ENCODE measurements around the gene CPSF4L.

Gene CPSF4L

GRCh38 chr17:73289549-73290254 is 28.0 kb upstream of the CPSF4L start:
- DNase-seq, result no peak

GRCh38 chr17:73288534-73289302 is 27.0 kb upstream of the CPSF4L start:
- DNase-seq, result no peak

- peak; percentile 57 for DNase-seq
These were observed 25.2 kb upstream of the CPSF4L start for GRCh38 chr17:73286863-73287296.

DNA sequence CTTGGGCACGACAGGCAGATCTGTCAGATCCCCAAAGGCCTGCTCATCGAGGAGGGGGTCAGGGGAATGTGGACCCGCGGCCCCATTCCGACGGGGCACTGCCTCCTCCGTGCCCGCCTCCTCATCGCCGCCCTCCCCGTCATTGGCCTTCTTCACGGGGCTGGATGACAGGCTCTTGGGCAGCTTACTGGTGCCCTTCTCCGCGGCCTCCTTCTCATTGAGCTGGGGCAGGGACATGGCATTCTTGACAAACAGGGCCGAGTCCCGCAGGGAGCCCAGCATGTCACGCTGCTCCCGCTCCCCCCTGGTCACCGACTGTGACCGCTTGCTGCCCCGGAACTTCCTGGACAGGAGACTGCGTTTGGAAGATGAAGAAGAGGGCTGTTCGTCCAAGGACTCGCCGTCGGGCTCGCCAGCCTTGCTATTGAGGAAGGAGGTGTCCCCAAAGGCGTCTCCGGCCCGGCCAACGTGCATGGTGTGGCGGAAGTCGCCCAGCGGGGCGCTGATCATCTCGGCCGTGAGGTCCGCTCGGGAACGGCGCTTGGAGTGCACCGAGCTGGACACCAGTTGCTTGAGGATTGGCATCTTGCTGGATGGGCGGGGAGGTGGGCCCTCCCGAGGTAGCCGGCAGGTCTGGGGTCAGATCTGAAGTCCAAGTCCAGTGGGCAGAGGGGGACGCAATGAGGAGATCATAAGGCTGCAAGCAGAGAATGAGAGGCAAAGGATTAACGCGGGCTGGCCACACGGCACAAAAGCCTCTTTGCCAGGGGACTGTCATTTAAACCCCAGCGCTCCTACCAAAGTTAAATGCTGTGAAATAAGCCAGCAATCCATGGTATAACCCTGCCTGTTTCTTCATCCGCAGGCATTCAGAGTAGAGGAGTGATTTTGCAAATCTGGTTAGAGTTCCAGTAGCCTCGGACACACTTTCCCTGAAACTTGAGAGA is 24.5 kb upstream of the CPSF4L start:
- no peak for DNase-seq

- no peak for DNase-seq
These were observed 23.9 kb upstream of the CPSF4L start for GRCh38 chr17:73285603-73285908.

DNA sequence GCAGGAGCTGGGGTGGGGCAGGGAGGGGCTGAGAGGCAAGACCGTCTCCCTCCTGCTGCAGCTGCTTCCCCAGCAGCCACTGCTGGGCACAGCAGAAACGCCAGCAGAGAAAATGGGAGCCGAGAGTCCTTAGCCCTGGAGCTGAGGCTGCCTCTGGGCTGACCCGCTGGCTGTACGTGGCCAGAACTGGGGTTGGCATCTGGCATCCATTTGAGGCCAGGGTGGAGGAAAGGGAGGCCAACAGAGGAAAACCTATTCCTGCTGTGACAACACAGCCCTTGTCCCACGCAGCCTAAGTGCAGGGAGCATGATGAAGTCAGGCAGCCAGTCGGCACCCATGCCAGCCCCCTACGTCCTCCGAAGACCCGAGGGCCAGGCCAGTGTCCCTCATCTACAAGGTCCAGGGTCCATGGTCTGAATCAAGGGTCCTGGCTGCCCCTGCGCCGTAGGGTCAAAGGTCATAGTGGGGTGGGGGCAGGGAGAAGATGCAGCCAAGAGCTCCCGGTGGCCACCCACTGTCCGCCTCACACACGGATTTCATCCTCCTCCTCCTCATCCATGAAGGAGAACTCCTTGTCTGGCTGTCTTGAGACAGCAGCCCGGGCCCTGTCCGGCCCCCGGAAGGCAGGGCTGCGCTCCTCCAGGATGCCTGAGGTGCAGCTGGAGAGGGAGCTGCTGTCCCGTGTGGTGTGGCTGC is 23.4 kb upstream of the CPSF4L start:
- DNase-seq, result no peak

GRCh38 chr17:73284354-73284753 is 22.7 kb upstream of the CPSF4L start:
- DNase-seq, result no peak

DNA sequence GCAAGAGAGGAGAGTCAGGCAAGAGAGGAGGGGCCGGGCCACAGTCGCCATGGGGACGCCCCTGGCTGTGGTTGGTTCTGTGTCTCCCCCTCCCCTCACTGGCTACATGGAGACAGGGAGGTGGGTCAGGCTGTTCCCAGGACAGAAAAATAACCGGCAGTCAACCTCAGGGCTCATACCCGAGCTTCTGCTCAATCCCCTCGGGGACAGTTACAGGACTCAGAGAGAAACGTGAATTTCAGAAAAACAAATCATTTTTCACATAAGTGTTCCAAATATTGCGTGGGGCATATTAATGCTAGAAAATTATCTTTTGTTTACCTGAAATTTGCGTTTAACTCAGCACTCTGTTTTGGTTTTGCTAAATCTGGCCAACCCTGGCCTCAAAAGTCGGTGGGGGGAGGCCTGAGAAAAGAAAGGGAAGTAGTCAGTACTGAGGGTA is 22.2 kb upstream of the CPSF4L start:
- peak; percentile 35 for DNase-seq

- no peak for DNase-seq
These were observed 21.6 kb upstream of the CPSF4L start for GRCh38 chr17:73283250-73283649.

DNA sequence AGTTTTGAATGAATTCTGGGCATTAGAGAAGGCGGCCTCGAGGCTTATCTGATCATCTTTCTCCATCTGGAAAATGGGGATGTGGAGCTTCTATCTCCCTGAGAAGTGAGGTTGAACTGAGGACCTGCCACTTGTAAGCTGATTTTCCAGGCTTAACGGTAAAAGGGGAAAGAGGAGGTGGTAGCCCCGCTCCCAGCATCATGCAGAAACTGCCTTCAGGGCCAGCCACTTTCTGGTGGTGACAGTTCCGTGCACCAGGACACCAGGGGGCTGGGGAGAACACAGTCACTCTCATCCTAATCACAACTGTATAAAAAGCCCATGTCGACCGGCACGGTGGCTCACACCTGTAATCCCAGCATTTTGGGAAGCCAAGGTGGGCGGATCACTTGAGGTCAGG is 20.9 kb upstream of the CPSF4L start:
- no peak for DNase-seq

- DNase-seq, result no peak
These were observed 20.2 kb upstream of the CPSF4L start for GRCh38 chr17:73281928-73282327.

DNA sequence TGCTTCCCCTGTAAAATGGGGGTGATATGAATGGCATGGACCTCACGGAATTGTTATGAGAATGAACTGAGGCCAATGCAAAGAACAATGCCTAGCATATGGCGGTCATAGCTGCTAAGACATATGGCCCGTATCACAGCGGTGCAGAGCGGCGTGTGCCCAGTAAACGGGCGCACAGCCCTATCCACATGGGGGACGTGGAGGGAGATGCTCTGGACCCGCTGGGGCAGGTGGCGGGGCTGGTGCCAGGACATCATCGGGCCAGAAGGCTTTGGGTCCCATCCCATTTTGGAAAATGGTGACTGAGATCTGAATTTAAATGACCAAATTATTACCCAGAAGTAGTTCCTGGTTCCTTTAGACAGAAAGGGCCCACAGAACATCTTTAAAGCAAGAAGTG is 18.5 kb upstream of the CPSF4L start:
- DNase-seq, result no peak

DNA sequence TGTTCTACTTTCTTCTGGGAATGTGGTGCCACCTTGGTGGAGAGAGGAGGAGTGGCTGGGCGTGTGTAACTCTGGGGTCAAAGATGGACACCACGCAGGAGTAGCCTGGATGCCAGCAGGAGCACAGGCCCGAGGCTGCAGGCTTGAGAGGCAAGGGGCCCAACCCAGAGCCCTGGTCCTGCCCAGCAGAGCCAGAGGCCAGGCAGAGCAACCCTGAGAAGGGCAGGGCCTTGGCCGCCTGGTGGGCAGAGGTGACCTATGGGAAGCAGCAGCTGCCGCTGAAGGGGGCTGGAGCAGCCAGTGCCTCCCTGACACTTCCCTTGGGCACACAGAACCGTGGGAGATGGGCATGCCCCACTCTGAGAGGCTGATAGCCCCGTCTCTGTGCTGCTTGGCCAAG is 18.0 kb upstream of the CPSF4L start:
- DNase-seq, result no peak

GRCh38 chr17:73278465-73279453 is 17.1 kb upstream of the CPSF4L start:
- DNase-seq, result peak; percentile 32

DNA sequence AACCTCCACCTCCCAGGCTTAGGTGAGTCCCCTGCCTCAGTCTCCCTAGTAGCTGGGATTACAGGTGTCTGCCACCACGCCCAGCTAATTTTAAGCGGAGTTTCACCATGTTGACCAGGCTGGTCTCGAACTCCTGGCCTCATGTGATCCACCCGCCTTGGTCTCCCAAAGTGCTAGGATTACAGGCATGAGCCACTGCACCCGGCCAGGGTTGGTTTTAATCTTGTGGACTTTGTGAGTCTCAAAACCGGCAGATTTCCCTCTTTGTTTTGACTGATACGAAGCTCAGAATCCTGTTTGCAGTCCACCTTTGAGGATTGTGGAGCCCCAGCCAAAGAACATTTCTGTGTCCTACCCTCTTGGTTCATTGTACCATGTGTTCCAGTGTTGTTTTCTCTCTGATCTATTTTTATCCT is 16.4 kb upstream of the CPSF4L start:
- DNase-seq, result no peak

- no peak for DNase-seq
These were observed 12.8 kb upstream of the CPSF4L start for GRCh38 chr17:73274490-73274889.

DNA sequence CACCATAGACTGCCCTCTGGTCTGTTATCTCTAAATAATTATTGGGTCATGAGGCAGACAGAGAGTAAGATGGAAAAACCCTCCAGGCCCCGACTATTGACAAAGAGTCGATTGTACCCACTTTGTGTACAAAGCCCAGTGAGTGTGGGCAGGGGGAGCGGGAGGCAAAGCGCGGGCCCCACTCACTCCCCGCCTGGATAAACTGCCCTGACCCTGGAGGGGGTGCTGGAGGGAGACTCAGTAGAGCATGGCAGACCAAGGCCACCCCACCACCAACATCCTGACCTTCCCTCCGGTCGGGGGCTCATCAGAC is 11.2 kb upstream of the CPSF4L start:
- DNase-seq, result no peak

- no peak for DNase-seq
These were observed 9.4 kb upstream of the CPSF4L start for GRCh38 chr17:73271072-73271471.

DNA sequence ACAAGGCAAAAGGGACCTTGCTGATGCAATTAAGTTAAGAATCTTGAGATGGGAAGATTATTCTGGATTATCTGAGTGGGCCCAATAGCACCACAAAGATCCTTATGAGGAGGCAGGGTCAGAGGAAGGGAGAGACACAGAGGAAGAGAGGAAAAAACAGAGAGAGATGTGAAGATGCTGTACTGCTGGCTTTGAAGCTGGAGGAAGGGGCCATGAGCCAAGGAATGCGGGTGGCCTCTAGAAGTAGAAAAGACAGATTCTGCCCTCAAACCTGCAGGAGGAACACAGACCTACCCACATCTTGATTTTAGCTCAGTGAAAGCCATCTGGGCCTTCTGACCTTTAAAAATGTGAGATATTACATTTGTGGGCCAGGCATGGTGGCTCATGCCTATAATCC is 8.1 kb upstream of the CPSF4L start:
- DNase-seq, result no peak

GRCh38 chr17:73269329-73269615 is 7.6 kb upstream of the CPSF4L start:
- no peak for DNase-seq

- no peak for DNase-seq
These were observed 7.1 kb upstream of the CPSF4L start for GRCh38 chr17:73268582-73269328.

All from fibroblast of upper back skin (primary cell).